ENCODE measurements around the gene PIGH. TPM values are rescaled to one million over a fixed set of nuclear protein-coding genes. Genes with fewer than 3 reads are reported as not detected.

Gene PIGH
- total RNA-seq, 1 donor from 2014 or later = 24.3 TPM

DNA sequence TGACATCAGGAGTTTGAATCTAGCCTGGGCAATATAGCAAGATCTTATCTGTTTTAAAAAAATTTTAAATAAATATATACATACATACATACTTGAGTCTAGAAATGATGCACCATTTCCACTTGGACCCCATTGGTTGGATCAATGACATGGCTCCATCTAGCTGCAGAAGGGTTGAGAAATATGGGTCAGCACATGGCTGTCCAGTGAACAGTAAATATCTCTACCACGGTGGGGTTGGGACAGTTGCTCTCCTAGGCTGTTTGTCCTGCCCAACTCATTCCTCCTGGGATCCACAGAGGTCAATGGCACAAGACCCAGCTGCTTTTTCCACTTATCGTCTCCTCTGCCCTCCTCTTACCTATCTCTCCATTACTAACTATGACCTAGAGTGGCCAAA is 43.4 kb downstream of the PIGH start:
- no peak for DNase-seq
- H3K4me1 Mint-ChIP-seq (ENCODE audit: low read depth, unreplicated experiment) = peaks cover 5% of the 10 kb centered on the region
- H3K27ac Mint-ChIP-seq (ENCODE audit: unreplicated experiment) = no peak overlapping the region
- H3K9me3 Mint-ChIP-seq (ENCODE audit: unreplicated experiment) = peaks cover 6% of the 10 kb centered on the region
- peaks cover 6% of the 10 kb centered on the region for H3K36me3 Mint-ChIP-seq (ENCODE audit: unreplicated experiment)
- no peak overlapping the region for H3K4me3 Mint-ChIP-seq (ENCODE audit: unreplicated experiment)
- peaks cover 5% of the 10 kb centered on the region for H3K27me3 Mint-ChIP-seq (ENCODE audit: unreplicated experiment)
- TF ChIP-seq, protein P1, sequence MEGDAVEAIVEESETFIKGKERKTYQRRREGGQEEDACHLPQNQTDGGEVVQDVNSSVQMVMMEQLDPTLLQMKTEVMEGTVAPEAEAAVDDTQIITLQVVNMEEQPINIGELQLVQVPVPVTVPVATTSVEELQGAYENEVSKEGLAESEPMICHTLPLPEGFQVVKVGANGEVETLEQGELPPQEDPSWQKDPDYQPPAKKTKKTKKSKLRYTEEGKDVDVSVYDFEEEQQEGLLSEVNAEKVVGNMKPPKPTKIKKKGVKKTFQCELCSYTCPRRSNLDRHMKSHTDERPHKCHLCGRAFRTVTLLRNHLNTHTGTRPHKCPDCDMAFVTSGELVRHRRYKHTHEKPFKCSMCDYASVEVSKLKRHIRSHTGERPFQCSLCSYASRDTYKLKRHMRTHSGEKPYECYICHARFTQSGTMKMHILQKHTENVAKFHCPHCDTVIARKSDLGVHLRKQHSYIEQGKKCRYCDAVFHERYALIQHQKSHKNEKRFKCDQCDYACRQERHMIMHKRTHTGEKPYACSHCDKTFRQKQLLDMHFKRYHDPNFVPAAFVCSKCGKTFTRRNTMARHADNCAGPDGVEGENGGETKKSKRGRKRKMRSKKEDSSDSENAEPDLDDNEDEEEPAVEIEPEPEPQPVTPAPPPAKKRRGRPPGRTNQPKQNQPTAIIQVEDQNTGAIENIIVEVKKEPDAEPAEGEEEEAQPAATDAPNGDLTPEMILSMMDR (IDR thresholded peaks at IDR 0.05; ENCODE audit: partially characterized antibody, unreplicated experiment) = no peak

DNA sequence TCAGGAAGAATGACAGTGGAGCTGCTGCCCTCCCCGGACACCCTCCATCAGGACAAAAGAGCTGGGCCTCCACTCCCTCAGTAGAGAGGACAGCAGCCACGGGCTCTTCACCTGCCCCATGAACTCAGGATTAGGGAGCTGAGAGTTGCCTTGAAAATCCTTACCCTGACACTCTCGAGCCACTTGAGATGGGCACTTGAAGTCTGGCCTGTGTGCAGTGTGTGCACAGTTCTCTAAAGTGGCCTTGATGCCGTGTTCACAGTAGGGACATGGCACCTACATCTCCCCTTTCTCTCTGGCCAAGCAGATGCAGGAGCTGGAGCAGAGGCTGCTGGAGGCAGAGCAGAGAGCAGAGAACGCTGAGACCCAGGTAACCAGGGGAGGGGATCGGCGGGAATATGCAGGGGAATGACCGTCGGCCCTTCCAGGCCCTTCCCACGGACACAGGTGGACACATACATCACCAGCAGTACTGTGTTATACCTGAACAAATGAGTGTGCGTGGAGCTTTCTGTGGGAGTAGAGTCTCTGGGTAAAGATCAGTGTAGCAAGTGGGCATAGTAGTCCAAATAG is 44.5 kb downstream of the PIGH start:
- Mint-ChIP-seq H3K4me3 (ENCODE audit: unreplicated experiment) (no peak overlapping the region), H3K4me1 (ENCODE audit: low read depth, unreplicated experiment) (peaks cover 5% of the 10 kb centered on the region), H3K27me3 (ENCODE audit: unreplicated experiment) (peaks cover 5% of the 10 kb centered on the region), H3K36me3 (ENCODE audit: unreplicated experiment) (peaks cover 6% of the 10 kb centered on the region), H3K27ac (ENCODE audit: unreplicated experiment) (no peak overlapping the region), H3K9me3 (ENCODE audit: unreplicated experiment) (peaks cover 6% of the 10 kb centered on the region)
- no peak for DNase-seq
- TF ChIP-seq, protein P1 (IDR thresholded peaks at IDR 0.05; ENCODE audit: partially characterized antibody, unreplicated experiment) = no peak

DNA sequence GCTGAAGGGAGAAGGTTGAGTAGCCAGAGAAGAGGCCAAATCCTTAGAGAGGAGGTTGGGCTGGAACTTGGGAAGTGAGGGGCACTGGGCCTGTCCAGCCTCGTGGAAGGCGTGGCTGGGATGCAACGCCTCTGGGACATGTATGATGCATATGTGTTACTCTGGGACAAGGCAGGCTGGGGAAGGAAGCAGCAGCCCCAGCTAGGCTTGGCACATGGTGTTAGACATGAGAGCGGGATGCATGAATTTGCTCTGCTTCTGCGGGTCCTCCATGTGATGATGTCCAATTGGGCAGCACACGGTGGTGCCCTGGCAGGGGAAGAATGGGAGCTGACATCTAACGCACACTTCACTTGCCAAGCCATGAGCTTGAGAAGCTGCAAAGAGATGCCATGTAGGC is 45.7 kb downstream of the PIGH start:
- no peak for DNase-seq
- no peak overlapping the region for H3K27ac Mint-ChIP-seq (ENCODE audit: unreplicated experiment)

DNA sequence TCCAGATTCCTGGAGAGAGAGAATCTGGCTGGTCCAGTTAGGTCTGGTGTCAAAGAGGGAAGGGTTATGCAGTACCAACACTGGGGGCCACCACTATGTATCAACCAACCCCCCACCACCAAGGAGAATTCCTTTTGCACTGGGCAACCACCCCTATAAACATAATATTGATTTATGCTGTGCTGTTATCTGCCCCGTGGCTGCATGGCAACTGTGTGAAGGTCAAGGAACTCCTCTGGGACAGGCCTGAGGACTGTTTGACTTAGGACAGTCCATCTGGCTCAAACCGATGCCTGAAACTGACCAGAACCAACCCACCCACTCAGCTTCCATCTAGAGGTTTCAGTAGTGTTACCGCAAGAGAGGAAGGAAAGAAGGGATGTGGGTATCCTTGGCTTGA is 46.5 kb downstream of the PIGH start:
- peaks cover 6% of the 10 kb centered on the region for H3K36me3 Mint-ChIP-seq (ENCODE audit: unreplicated experiment)
- H3K9me3 Mint-ChIP-seq (ENCODE audit: unreplicated experiment) = peaks cover 5% of the 10 kb centered on the region
- peak overlapping the region; percentile 11 for H3K4me3 Mint-ChIP-seq (ENCODE audit: unreplicated experiment)
- TF ChIP-seq, protein P1 (IDR thresholded peaks at IDR 0.05; ENCODE audit: partially characterized antibody, unreplicated experiment) = no peak
- peaks cover 5% of the 10 kb centered on the region for H3K27me3 Mint-ChIP-seq (ENCODE audit: unreplicated experiment)
- DNase-seq = no peak
- peaks cover 5% of the 10 kb centered on the region for H3K4me1 Mint-ChIP-seq (ENCODE audit: low read depth, unreplicated experiment)
- H3K27ac Mint-ChIP-seq (ENCODE audit: unreplicated experiment) = no peak overlapping the region

More for the DNA sequence above, 45.7 kb downstream of the PIGH start:
- peaks cover 5% of the 10 kb centered on the region for H3K27me3 Mint-ChIP-seq (ENCODE audit: unreplicated experiment)
- peaks cover 6% of the 10 kb centered on the region for H3K36me3 Mint-ChIP-seq (ENCODE audit: unreplicated experiment)
- TF ChIP-seq, protein P1 (IDR thresholded peaks at IDR 0.05; ENCODE audit: partially characterized antibody, unreplicated experiment) = no peak
- H3K4me1 Mint-ChIP-seq (ENCODE audit: low read depth, unreplicated experiment) = peaks cover 5% of the 10 kb centered on the region
- peaks cover 6% of the 10 kb centered on the region for H3K9me3 Mint-ChIP-seq (ENCODE audit: unreplicated experiment)
- H3K4me3 Mint-ChIP-seq (ENCODE audit: unreplicated experiment) = no peak overlapping the region

DNA sequence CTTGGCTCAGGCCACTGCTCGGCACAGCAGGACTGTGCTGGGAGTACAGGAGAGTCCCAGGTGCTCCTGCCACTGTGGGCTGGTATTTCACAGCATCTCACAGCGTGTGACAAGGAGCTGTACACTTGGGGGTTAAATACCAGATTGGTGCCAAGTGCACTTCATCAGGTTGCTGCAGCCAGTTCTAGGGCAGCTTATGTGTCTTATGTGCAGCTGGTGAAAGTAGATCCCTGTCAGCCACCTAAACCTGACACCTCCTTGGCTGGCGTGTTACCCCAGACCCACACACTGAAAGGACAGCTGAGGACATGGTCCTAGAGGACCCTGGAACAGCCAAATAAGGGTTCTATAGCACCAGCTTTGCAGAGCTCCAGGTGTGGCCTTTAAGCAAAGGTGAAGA is 48.1 kb downstream of the PIGH start:
- TF ChIP-seq, protein P1 (IDR thresholded peaks at IDR 0.05; ENCODE audit: partially characterized antibody, unreplicated experiment) = no peak
- Mint-ChIP-seq H3K36me3 (ENCODE audit: unreplicated experiment) (peaks cover 3% of the 10 kb centered on the region), H3K4me3 (ENCODE audit: unreplicated experiment) (no peak overlapping the region), H3K9me3 (ENCODE audit: unreplicated experiment) (peaks cover 2% of the 10 kb centered on the region), H3K27me3 (ENCODE audit: unreplicated experiment) (peaks cover 2% of the 10 kb centered on the region), H3K4me1 (ENCODE audit: low read depth, unreplicated experiment) (peaks cover 5% of the 10 kb centered on the region), H3K27ac (ENCODE audit: unreplicated experiment) (no peak overlapping the region)
- no peak for DNase-seq

All from glutamatergic neuron (in vitro differentiated cells).